Lower lobe of right lung (tissue), 2 donors: ENCODE data around the gene BMP10. TPM values are rescaled to one million over a fixed set of nuclear protein-coding genes. Genes with fewer than 3 reads are reported as not detected.

ENCODE experiments used
- ATAC-seq, 2 donors: fragments of 200-7000 bp; cut with Tn5 transposase; one replicate each; pipeline ENCODE4 v1.9.1; 2020 to 2022; ENCODE audit warnings: mild to moderate bottlenecking in 2 of 2, moderate library complexity in 2 of 2
- DNase-seq: peaks from one replicate; pipeline ENCODE4 v3.0.0-alpha.2; 2020
- H3K27ac ChIP-seq: fragments of 200-600 bp; one replicate; pipeline ENCODE4 v1.8.0; 2022
- H3K27me3 ChIP-seq: fragments of 200-600 bp; one replicate; pipeline ENCODE4 v1.8.0; 2022; ENCODE audit warnings: low read depth
- H3K36me3 ChIP-seq: fragments of 200-600 bp; one replicate; pipeline ENCODE4 v1.8.0; 2022; ENCODE audit warnings: mild to moderate bottlenecking
- H3K4me1 ChIP-seq: fragments of 200-600 bp; one replicate; pipeline ENCODE4 v1.8.0; 2022
- H3K4me3 ChIP-seq: fragments of 200-600 bp; one replicate; pipeline ENCODE4 v1.8.0; 2022; ENCODE audit warnings: mild to moderate bottlenecking
- H3K9me3 ChIP-seq: fragments of 200-600 bp; one replicate; pipeline ENCODE4 v1.8.0; 2022
- CTCF ChIP-seq: fragments of 200-600 bp; IDR thresholded peaks from one replicate; pipeline ENCODE4 v1.8.0; 2022; ENCODE audit warnings: antibody characterized with exemption, mild to moderate bottlenecking
- intact Hi-C: fragments of 100-400 bp; cut with DNase I; formaldehyde crosslinking; loops from one replicate; pipeline ENCODE4 v1.11.0; 2022
- total RNA-seq: library from RNA; stranded (reverse); fragmentation: NEBNext Ultra II Directional; extraction: Animal tissue kit (Norgen Biotek cat#: 25700); gene quantifications from one replicate; pipeline ENCODE4 v1.2.1, GENCODE V29; 2021
- donor health status: DM: no; HTN: yes; CAD: no; lungs with severe emphysema.

BMP10 gene
- total RNA-seq, 1 donor from 2014 or later, result 0.24 TPM

- Histone ChIP-seq H3K9me3 (no peaks in the 10 kb centered on the region), H3K4me3 (no peak overlapping the region), H3K27ac (no peak overlapping the region), H3K27me3 (no peaks in the 10 kb centered on the region), H3K4me1 (peaks cover 19% of the 10 kb centered on the region), H3K36me3 (no peaks in the 10 kb centered on the region)
- intact Hi-C loops, result loop anchor here (10.0 kb wide), 1 partner anchor 85 kb away; no protein-coding TSS in a partner anchor
- ATAC-seq (peak; percentile 25 to 44), DNase-seq (no peak)
- TF ChIP-seq CTCF, result peak; percentile 67
Measured at GRCh38 chr2:68839260-68839833, 31.9 kb downstream of the BMP10 start.

GRCh38 chr2:68838641-68839040 lies 32.6 kb downstream of the BMP10 start:
- no peak for TF ChIP-seq CTCF
- ATAC-seq (no peak), DNase-seq (no peak)
- Histone ChIP-seq H3K9me3 (no peaks in the 10 kb centered on the region), H3K4me3 (no peak overlapping the region), H3K36me3 (no peaks in the 10 kb centered on the region), H3K4me1 (peaks cover 19% of the 10 kb centered on the region), H3K27ac (no peak overlapping the region), H3K27me3 (no peaks in the 10 kb centered on the region)
- intact Hi-C loops, result loop anchor here (10.0 kb wide), 1 partner anchor 84 kb away; no protein-coding TSS in a partner anchor

GRCh38 chr2:68837861-68838341 lies 33.3 kb downstream of the BMP10 start:
- no peak overlapping the region for H3K4me3 ChIP-seq
- no peaks in the 10 kb centered on the region for H3K9me3 ChIP-seq
- DNase-seq, result no peak
- intact Hi-C loops, result loop anchor here (10.0 kb wide), 1 partner anchor 83 kb away; no protein-coding TSS in a partner anchor
- no peak overlapping the region for H3K27ac ChIP-seq
- no peak for ATAC-seq
- no peak for TF ChIP-seq CTCF
- no peaks in the 10 kb centered on the region for H3K27me3 ChIP-seq
- no peaks in the 10 kb centered on the region for H3K36me3 ChIP-seq
- peaks cover 22% of the 10 kb centered on the region for H3K4me1 ChIP-seq

- ATAC-seq (peak; percentile 79 to 88), DNase-seq (peak; percentile 91)
- Histone ChIP-seq H3K27me3 (no peaks in the 10 kb centered on the region), H3K4me1 (peaks cover 28% of the 10 kb centered on the region), H3K4me3 (no peak overlapping the region), H3K27ac (no peak overlapping the region), H3K9me3 (no peaks in the 10 kb centered on the region), H3K36me3 (no peaks in the 10 kb centered on the region)
- intact Hi-C loops, result loop anchor here (10.0 kb wide), 1 partner anchor 83 kb away; no protein-coding TSS in a partner anchor
- TF ChIP-seq CTCF, result peak; percentile 84
Measured at GRCh38 chr2:68837164-68837860, 33.9 kb downstream of the BMP10 start.

- H3K4me3 ChIP-seq, result no peak overlapping the region
- no peak for ATAC-seq
- intact Hi-C loops, result loop anchor here (10.0 kb wide), 1 partner anchor 81 kb away; no protein-coding TSS in a partner anchor
Measured at GRCh38 chr2:68835621-68836020, 35.6 kb downstream of the BMP10 start.

More at GRCh38 chr2:68835621-68836020, 35.6 kb downstream of the BMP10 start:
- DNase-seq, result no peak
- H3K9me3 ChIP-seq, result no peaks in the 10 kb centered on the region
- peak overlapping the region; percentile 50 for H3K27ac ChIP-seq
- peaks cover 45% of the 10 kb centered on the region for H3K4me1 ChIP-seq
- H3K27me3 ChIP-seq, result no peaks in the 10 kb centered on the region
- no peaks in the 10 kb centered on the region for H3K36me3 ChIP-seq
- no peak for TF ChIP-seq CTCF
